ENCODE data around the gene TRIM32.

DNA sequence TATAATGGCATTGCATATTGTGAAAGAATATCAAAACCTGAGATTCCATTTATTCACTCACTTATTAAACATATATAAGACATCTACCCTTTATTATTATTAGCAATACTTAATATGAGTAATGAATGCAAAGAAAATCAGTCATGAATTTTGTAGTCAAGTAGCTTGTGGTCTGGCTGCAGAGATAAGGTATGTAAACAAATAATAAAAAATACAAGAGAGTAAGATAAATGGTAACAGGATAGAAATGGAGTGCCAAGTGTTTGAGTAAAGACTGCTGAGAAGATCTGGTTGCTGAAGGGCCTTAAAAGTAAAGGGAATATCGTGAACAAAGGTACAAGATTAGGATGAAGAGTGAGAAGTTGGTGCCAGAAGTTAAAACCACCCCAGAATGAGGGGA is 18.4 kb downstream of the TRIM32 start:
- TF ChIP-seq, protein P1, sequence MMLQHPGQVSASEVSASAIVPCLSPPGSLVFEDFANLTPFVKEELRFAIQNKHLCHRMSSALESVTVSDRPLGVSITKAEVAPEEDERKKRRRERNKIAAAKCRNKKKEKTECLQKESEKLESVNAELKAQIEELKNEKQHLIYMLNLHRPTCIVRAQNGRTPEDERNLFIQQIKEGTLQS (IDR thresholded peaks at IDR 0.05): no peak
- TF ChIP-seq, protein P2, sequence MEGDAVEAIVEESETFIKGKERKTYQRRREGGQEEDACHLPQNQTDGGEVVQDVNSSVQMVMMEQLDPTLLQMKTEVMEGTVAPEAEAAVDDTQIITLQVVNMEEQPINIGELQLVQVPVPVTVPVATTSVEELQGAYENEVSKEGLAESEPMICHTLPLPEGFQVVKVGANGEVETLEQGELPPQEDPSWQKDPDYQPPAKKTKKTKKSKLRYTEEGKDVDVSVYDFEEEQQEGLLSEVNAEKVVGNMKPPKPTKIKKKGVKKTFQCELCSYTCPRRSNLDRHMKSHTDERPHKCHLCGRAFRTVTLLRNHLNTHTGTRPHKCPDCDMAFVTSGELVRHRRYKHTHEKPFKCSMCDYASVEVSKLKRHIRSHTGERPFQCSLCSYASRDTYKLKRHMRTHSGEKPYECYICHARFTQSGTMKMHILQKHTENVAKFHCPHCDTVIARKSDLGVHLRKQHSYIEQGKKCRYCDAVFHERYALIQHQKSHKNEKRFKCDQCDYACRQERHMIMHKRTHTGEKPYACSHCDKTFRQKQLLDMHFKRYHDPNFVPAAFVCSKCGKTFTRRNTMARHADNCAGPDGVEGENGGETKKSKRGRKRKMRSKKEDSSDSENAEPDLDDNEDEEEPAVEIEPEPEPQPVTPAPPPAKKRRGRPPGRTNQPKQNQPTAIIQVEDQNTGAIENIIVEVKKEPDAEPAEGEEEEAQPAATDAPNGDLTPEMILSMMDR (IDR thresholded peaks at IDR 0.05 in 2 of 3, conservative IDR thresholded peaks at IDR 0.05 in 1 of 3; ENCODE audit: borderline replicate concordance in 1 of 3, insufficient read depth in 1 of 3, low read depth in 2 of 3, low read length in 2 of 3): no peak
- TF ChIP-seq POLR2AphosphoS5 (IDR thresholded peaks at IDR 0.05; ENCODE audit: low read depth, low read length) (no peak), EZH2 (IDR thresholded peaks at IDR 0.05) (no peak), POLR2A (IDR thresholded peaks at IDR 0.05; ENCODE audit: borderline replicate concordance, extremely low read depth, insufficient read depth, insufficient read length) (no peak), JUND (IDR thresholded peaks at IDR 0.05) (no peak)
